HepG2 (cell line): ENCODE results near the gene NLRP2B. TPM values are rescaled to one million over a fixed set of nuclear protein-coding genes. Genes with fewer than 3 reads are reported as not detected.
A peak's percentile ranks its signal among the peaks of the same experiment; 100 is the strongest.

Experiments
- AKAP8 ChIP-seq: sonication (generic); formaldehyde crosslinking; IDR thresholded peaks from 2 replicates; pipeline ENCODE4 v1.5.1; 2020; ENCODE audit warnings: mild to moderate bottlenecking, missing genetic modification reagents
- ASH2L ChIP-seq: fragments of 300-600, 200-600 bp; sonication (generic); IDR thresholded peaks from 2 replicates; pipeline ENCODE4 v1.7.0; 2017; ENCODE audit warnings: low read depth, mild to moderate bottlenecking, moderate library complexity, mixed read lengths, low read length; ENCODE audit not compliant: insufficient read length
- FOXP1 ChIP-seq, 2 experiments: fragments of 450-650 bp in 1 of 2; IDR thresholded peaks; 2 replicates each; pipeline ENCODE4 v1.6.1; 2017 to 2018; ENCODE audit warnings: antibody characterized with exemption in 1 of 2
- GATAD2A ChIP-seq: IDR thresholded peaks from 2 replicates; pipeline ENCODE4 v1.6.1; 2016
- GTF3A ChIP-seq: sonication (generic); formaldehyde crosslinking; conservative IDR thresholded peaks from 2 replicates; pipeline ENCODE4 v1.4.0; 2020; ENCODE audit warnings: mild to moderate bottlenecking, missing genetic modification reagents
- HDAC2 ChIP-seq: sonication (generic); formaldehyde crosslinking; IDR thresholded peaks from 2 replicates; pipeline ENCODE4 v1.4.0; 2020; ENCODE audit warnings: missing genetic modification reagents
- HMGA1 ChIP-seq: sonication (generic); formaldehyde crosslinking; conservative IDR thresholded peaks from 2 replicates; pipeline ENCODE4 v1.4.0; 2020; ENCODE audit warnings: missing genetic modification reagents
- KAT2B ChIP-seq: fragments of 150-350 bp; IDR thresholded peaks from 2 replicates; pipeline ENCODE4 v1.6.1; 2014; ENCODE audit warnings: low read depth, low read length, borderline replicate concordance
- KDM5B ChIP-seq: sonication (generic); formaldehyde crosslinking; IDR thresholded peaks from 2 replicates; pipeline ENCODE4 v1.4.0; 2020; ENCODE audit warnings: missing genetic modification reagents, mild to moderate bottlenecking, borderline replicate concordance
- KLF12 ChIP-seq: sonication (generic); formaldehyde crosslinking; IDR thresholded peaks from 2 replicates; pipeline ENCODE4 v1.4.0; 2020; ENCODE audit warnings: missing genetic modification reagents, borderline replicate concordance
- MIXL1 ChIP-seq: IDR thresholded peaks from 2 replicates; pipeline ENCODE4 v1.6.1; 2016
- MNT ChIP-seq: fragments of 450-650 bp; IDR thresholded peaks from 2 replicates; pipeline ENCODE4 v1.6.1; 2016
- NFIB ChIP-seq: sonication (generic); formaldehyde crosslinking; IDR thresholded peaks from 2 replicates; pipeline ENCODE4 v1.9.0; 2021; ENCODE audit warnings: missing genetic modification reagents, mild to moderate bottlenecking, borderline replicate concordance
- NR3C1 ChIP-seq: sonication (generic); formaldehyde crosslinking; IDR thresholded peaks from 2 replicates; pipeline ENCODE4 v1.4.0; 2020; ENCODE audit warnings: missing genetic modification reagents
- ONECUT2 ChIP-seq: sonication (generic); formaldehyde crosslinking; IDR thresholded peaks from 2 replicates; pipeline ENCODE4 v1.4.0; 2020; ENCODE audit warnings: missing genetic modification reagents
- RNF2 ChIP-seq: fragments of 450-650 bp; conservative IDR thresholded peaks from 2 replicates; pipeline ENCODE4 v1.6.1; 2016; ENCODE audit warnings: low read depth
- SOX6 ChIP-seq, 2 experiments: fragments of 450-650 bp in 1 of 2; sonication (generic) in 1 of 2; formaldehyde crosslinking in 1 of 2; IDR thresholded peaks; 2 replicates each; pipeline versions ENCODE4 v1.4.0 to v1.6.1; 2017 to 2020; ENCODE audit warnings: antibody characterized with exemption in 1 of 2, mild to moderate bottlenecking in 1 of 2, missing genetic modification reagents in 1 of 2
- SRSF9 ChIP-seq: fragments of 200-400 bp; formaldehyde crosslinking; IDR thresholded peaks from 2 replicates; pipeline ENCODE4 v1.6.1; 2018; ENCODE audit warnings: borderline replicate concordance, mild to moderate bottlenecking, low read depth, low read length; ENCODE audit not compliant: insufficient read depth, poor library complexity, severe bottlenecking
- TBX2 ChIP-seq: sonication (generic); formaldehyde crosslinking; IDR thresholded peaks from 2 replicates; pipeline ENCODE4 v1.5.0; 2020; ENCODE audit warnings: missing genetic modification reagents, mild to moderate bottlenecking, borderline replicate concordance
- WIZ ChIP-seq: sonication (generic); formaldehyde crosslinking; IDR thresholded peaks from 2 replicates; pipeline ENCODE4 v1.5.1; 2020; ENCODE audit warnings: mild to moderate bottlenecking, missing genetic modification reagents
- ZNF207 ChIP-seq: fragments of 450-650 bp; IDR thresholded peaks from 2 replicates; pipeline ENCODE4 v1.6.1; 2016; ENCODE audit warnings: antibody characterized with exemption, borderline replicate concordance
- ZNF598 ChIP-seq: sonication (generic); formaldehyde crosslinking; IDR thresholded peaks from 2 replicates; pipeline ENCODE4 v1.5.1; 2020; ENCODE audit warnings: mild to moderate bottlenecking, missing genetic modification reagents, borderline replicate concordance
- ZNF746 ChIP-seq: sonication (generic); formaldehyde crosslinking; IDR thresholded peaks from 2 replicates; pipeline ENCODE4 v1.8.0; 2022; ENCODE audit warnings: mild to moderate bottlenecking, missing genetic modification reagents
- polyA plus RNA-seq, 8 experiments: library from polyadenylated mRNA; depleted of rRNA in 3 of 8; stranded (reverse) in 7 of 8; unstranded in 1 of 8; fragments of >200 nt; fragmentation: Illumina TruSeq in 4 of 8; extraction: Trizol in 4 of 8; gene quantifications; 2 replicates each; pipeline versions ENCODE4 v1.2.1 to v1.2.3, GENCODE V29; 2011 to 2016; ENCODE audit warnings: low read depth in 4 of 8, missing spikeins in 1 of 8, mixed read lengths in 1 of 8; ENCODE audit not compliant: insufficient read depth in 1 of 8
- total RNA-seq, 5 experiments: library from RNA; depleted of rRNA; stranded (reverse); fragments of >200 nt; fragmentation: Illumina TruSeq; extraction: Trizol; gene quantifications; 2 replicates each; pipeline ENCODE4 v1.2.3, GENCODE V29; 2016; ENCODE audit warnings: low read depth in 1 of 5
- TF ChIP-seq, protein P1 (sequence below): sonication (generic); formaldehyde crosslinking; IDR thresholded peaks from 2 replicates; pipeline ENCODE4 v1.4.0; 2020; ENCODE audit warnings: missing genetic modification reagents, mild to moderate bottlenecking, borderline replicate concordance
- TF ChIP-seq, protein P2 (sequence below): sonication (generic); formaldehyde crosslinking; IDR thresholded peaks from 2 replicates; pipeline ENCODE4 v1.4.0; 2020; ENCODE audit warnings: missing genetic modification reagents, mild to moderate bottlenecking, borderline replicate concordance
- TF ChIP-seq, protein P3 (sequence below): IDR thresholded peaks from 2 replicates; pipeline ENCODE4 v1.6.1; 2016; ENCODE audit warnings: low read depth, control low read depth

NLRP2B gene
- total and polyA plus RNA-seq, 2 of the 13 experiments (the other 11 are each of a cell fraction or from before 2014, with no cell fraction given): not detected

DNA sequence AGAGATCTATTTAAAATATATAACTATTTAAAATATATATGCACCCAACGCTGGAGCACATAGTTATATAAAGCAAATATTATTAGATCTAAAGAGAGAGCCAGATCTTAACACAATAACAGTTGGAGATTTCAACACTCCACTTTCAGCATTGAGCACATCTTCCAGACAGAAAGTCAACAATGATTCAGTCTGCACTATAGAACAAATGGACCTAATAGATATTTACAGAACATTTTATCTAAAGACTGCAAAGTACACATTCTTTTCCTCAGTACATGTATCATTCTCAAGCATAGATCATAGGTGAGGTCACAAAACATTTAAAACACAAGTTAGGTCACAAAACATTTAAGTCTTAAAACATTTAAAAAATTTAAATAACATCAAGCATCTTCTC lies 36.4 kb downstream of the NLRP2B start (continued):
- TF ChIP-seq NFIB (no peak), KDM5B (CRISPR knock-in tag) (no peak), SOX6 (IDR thresholded peaks at IDR 0.05) (no peak), SOX6 (CRISPR knock-in tag; IDR thresholded peaks at IDR 0.05) (peak; percentile 57; the same call in 1 of the 2 replicates), GATAD2A (CRISPR knock-in tag) (peak; percentile 81), WIZ (no peak), GTF3A (no peak), HMGA1 (CRISPR knock-in tag) (no peak), ZNF207 (no peak), KLF12 (no peak), ONECUT2 (CRISPR knock-in tag) (no peak), MIXL1 (CRISPR knock-in tag) (peak; percentile 25; the same call in 1 of the 2 replicates), SRSF9 (no peak), TBX2 (no peak), ASH2L (no peak), ZNF746 (no peak), KAT2B (no peak), MNT (no peak), NR3C1 (no peak), AKAP8 (CRISPR knock-in tag) (no peak), ZNF598 (no peak), FOXP1 (IDR thresholded peaks at IDR 0.05) (no peak), FOXP1 (CRISPR knock-in tag; IDR thresholded peaks at IDR 0.05) (peak; percentile 58), HDAC2 (CRISPR knock-in tag) (0 out of 2 replicates have a peak, but pooled peaks have one; percentile 22), RNF2 (no peak)
- TF ChIP-seq, protein P1, sequence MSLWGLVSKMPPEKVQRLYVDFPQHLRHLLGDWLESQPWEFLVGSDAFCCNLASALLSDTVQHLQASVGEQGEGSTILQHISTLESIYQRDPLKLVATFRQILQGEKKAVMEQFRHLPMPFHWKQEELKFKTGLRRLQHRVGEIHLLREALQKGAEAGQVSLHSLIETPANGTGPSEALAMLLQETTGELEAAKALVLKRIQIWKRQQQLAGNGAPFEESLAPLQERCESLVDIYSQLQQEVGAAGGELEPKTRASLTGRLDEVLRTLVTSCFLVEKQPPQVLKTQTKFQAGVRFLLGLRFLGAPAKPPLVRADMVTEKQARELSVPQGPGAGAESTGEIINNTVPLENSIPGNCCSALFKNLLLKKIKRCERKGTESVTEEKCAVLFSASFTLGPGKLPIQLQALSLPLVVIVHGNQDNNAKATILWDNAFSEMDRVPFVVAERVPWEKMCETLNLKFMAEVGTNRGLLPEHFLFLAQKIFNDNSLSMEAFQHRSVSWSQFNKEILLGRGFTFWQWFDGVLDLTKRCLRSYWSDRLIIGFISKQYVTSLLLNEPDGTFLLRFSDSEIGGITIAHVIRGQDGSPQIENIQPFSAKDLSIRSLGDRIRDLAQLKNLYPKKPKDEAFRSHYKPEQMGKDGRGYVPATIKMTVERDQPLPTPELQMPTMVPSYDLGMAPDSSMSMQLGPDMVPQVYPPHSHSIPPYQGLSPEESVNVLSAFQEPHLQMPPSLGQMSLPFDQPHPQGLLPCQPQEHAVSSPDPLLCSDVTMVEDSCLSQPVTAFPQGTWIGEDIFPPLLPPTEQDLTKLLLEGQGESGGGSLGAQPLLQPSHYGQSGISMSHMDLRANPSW (CRISPR knock-in tag): no peak
- TF ChIP-seq, protein P2, sequence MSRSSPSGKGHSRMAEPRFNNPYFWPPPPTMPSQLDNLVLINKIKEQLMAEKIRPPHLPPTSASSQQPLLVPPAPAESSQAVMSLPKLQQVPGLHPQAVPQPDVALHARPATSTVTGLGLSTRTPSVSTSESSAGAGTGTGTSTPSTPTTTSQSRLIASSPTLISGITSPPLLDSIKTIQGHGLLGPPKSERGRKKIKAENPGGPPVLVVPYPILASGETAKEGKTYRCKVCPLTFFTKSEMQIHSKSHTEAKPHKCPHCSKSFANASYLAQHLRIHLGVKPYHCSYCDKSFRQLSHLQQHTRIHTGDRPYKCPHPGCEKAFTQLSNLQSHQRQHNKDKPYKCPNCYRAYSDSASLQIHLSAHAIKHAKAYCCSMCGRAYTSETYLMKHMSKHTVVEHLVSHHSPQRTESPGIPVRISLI (CRISPR knock-in tag): no peak
- TF ChIP-seq, protein P3, sequence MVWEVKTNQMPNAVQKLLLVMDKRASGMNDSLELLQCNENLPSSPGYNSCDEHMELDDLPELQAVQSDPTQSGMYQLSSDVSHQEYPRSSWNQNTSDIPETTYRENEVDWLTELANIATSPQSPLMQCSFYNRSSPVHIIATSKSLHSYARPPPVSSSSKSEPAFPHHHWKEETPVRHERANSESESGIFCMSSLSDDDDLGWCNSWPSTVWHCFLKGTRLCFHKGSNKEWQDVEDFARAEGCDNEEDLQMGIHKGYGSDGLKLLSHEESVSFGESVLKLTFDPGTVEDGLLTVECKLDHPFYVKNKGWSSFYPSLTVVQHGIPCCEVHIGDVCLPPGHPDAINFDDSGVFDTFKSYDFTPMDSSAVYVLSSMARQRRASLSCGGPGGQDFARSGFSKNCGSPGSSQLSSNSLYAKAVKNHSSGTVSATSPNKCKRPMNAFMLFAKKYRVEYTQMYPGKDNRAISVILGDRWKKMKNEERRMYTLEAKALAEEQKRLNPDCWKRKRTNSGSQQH (CRISPR knock-in tag): no peak
